Glutamatergic neuron (in vitro differentiated cells): ENCODE measurements around the gene ATP6V0A4. TPM values are rescaled to one million over a fixed set of nuclear protein-coding genes. Genes with fewer than 3 reads are reported as not detected.

ENCODE experiments used
- DNase-seq: peaks from one replicate; pipeline ENCODE4 v3.0.0; 2022
- H3K27ac Mint-ChIP-seq: one replicate; pipeline ENCODE4 v1.8.0; 2020; ENCODE audit warnings: mild to moderate bottlenecking, mixed read lengths, inconsistent platforms; ENCODE audit not compliant: unreplicated experiment
- H3K27me3 Mint-ChIP-seq: one replicate; pipeline ENCODE4 v1.8.0; 2020; ENCODE audit warnings: mild to moderate bottlenecking, moderate library complexity, mixed read lengths, inconsistent platforms; ENCODE audit not compliant: unreplicated experiment
- H3K36me3 Mint-ChIP-seq: one replicate; pipeline ENCODE4 v1.8.0; 2020; ENCODE audit warnings: mild to moderate bottlenecking, mixed read lengths, inconsistent platforms; ENCODE audit not compliant: unreplicated experiment
- H3K4me1 Mint-ChIP-seq: one replicate; pipeline ENCODE4 v1.8.0; 2020; ENCODE audit warnings: mild to moderate bottlenecking, low read depth, mixed read lengths, inconsistent platforms; ENCODE audit not compliant: unreplicated experiment
- H3K4me3 Mint-ChIP-seq: one replicate; pipeline ENCODE4 v1.8.0; 2020; ENCODE audit warnings: mild to moderate bottlenecking, mixed read lengths, inconsistent platforms; ENCODE audit not compliant: unreplicated experiment
- H3K9me3 Mint-ChIP-seq: one replicate; pipeline ENCODE4 v1.8.0; 2020; ENCODE audit warnings: mild to moderate bottlenecking, moderate library complexity, mixed read lengths, inconsistent platforms; ENCODE audit not compliant: unreplicated experiment
- total RNA-seq: library from RNA; stranded (reverse); fragmentation: NEBNext Ultra II Directional; extraction: Animal tissue kit (Norgen Biotek cat#: 25700); gene quantifications from one replicate; pipeline ENCODE4 v1.2.1, GENCODE V29; 2021; ENCODE audit not compliant: unreplicated experiment
- TF ChIP-seq, protein P1 (sequence below): fragments of 200-600 bp; sonication (generic); IDR thresholded peaks from one replicate; pipeline ENCODE4 v1.5.0; 2021; ENCODE audit not compliant: partially characterized antibody, unreplicated experiment

Gene ATP6V0A4
- total RNA-seq, 1 donor from 2014 or later = not detected

DNA sequence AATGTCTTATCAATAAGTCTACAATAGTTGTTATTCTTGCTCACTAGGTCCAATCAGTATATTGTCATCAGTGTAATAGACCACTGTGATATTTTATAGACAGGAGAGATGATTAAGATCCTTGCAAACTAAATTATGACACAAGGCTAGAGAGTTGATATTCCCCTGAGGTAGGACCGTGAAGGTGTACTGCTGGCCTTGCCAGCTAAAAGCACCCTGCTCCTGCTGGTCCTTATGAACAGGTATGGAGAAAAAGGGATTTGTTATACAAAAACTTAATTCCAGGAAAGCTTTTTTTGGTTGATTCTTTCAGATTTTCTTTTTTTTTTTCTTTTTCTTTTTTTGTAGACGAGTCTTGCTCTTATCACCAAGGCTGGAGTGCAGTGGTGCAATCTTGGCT lies 17.0 kb downstream of the ATP6V0A4 start:
- no peak for DNase-seq
- Mint-ChIP-seq H3K27me3 (peaks cover 2% of the 10 kb centered on the region), H3K4me3 (no peak overlapping the region), H3K9me3 (no peaks in the 10 kb centered on the region), H3K4me1 (no peaks in the 10 kb centered on the region), H3K36me3 (no peaks in the 10 kb centered on the region), H3K27ac (no peak overlapping the region)
- TF ChIP-seq, protein P1, sequence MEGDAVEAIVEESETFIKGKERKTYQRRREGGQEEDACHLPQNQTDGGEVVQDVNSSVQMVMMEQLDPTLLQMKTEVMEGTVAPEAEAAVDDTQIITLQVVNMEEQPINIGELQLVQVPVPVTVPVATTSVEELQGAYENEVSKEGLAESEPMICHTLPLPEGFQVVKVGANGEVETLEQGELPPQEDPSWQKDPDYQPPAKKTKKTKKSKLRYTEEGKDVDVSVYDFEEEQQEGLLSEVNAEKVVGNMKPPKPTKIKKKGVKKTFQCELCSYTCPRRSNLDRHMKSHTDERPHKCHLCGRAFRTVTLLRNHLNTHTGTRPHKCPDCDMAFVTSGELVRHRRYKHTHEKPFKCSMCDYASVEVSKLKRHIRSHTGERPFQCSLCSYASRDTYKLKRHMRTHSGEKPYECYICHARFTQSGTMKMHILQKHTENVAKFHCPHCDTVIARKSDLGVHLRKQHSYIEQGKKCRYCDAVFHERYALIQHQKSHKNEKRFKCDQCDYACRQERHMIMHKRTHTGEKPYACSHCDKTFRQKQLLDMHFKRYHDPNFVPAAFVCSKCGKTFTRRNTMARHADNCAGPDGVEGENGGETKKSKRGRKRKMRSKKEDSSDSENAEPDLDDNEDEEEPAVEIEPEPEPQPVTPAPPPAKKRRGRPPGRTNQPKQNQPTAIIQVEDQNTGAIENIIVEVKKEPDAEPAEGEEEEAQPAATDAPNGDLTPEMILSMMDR = no peak

DNA sequence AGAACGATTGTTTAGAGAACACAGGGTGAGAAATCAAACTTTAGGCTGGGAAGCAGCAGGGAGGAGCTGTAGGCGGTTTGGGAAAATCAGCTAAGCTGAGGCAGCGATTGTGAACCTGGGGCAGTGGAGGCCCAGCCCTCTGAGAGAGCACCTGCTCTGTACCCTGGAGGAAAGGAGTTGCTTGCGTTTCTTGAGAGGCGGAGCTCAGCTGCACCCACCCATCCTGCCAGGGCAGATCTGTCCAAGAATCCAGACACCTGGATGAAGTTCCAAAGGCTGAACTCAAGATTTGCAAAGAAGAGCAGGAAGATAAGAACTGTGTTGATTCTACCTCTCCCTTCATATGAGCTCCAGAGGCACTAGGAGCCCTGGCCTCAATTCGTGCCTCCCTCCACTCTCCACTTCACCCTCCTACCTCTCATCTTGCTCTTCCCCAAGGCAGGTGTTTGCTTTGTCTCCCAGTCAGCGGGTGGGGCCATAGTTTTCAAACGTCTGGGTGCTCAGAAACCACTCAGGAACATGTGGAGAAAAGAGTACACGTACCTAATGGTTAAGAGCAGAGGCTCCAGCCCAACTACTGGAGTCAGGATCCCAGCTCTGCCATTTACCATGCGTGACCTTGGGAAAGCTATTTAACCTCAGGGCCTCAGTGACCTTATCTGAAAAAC lies 21.7 kb downstream of the ATP6V0A4 start:
- Mint-ChIP-seq H3K36me3 (no peaks in the 10 kb centered on the region), H3K9me3 (no peaks in the 10 kb centered on the region), H3K4me1 (no peaks in the 10 kb centered on the region), H3K27ac (no peak overlapping the region), H3K27me3 (peaks cover 3% of the 10 kb centered on the region), H3K4me3 (no peak overlapping the region)
- DNase-seq = no peak
- TF ChIP-seq, protein P1 = no peak

DNA sequence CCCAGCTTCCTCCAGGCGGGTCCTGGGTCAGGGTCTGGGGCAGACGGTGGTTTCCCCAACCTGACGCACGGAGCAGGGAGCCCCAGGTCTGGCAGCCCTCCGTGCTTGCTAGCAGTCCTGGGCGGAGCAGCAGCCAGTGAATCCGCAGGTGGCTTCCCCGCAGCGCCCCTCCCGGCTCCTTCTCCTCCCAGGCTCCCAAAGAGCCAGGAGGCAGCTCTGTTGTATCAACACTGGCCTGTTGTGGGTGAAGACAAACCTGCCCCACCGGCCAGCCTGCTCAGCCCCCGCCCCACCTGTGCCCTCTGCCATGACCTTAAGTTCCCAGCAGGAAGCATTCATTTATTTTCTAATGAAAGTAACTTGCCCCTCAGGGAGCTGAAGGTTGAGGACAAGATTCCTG lies 24.2 kb downstream of the ATP6V0A4 start:
- Mint-ChIP-seq H3K36me3 (no peaks in the 10 kb centered on the region), H3K9me3 (peaks cover 2% of the 10 kb centered on the region), H3K27me3 (peaks cover 3% of the 10 kb centered on the region), H3K27ac (no peak overlapping the region), H3K4me1 (no peaks in the 10 kb centered on the region), H3K4me3 (no peak overlapping the region)
- DNase-seq = no peak
- TF ChIP-seq, protein P1 = no peak

DNA sequence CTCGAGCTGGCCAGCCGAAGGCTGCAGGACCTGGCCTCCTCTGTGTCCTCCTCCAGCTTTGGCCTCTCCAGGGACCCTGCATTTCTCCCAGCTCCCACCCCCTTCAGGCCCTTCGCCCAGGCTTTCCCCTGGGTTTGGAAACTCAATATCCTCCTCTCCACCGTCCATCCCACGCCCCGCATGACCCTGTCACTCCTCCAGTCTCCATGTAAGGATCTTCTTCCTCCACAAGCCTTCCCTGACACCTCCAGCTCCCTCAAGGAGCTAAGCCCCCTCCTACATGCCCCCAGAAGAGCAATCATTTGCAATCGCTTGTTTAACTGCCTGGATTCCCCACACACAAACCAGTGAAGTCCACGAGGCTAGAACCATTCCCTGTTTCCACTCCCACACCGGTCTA lies 24.8 kb downstream of the ATP6V0A4 start:
- Mint-ChIP-seq H3K9me3 (peaks cover 2% of the 10 kb centered on the region), H3K4me3 (no peak overlapping the region), H3K4me1 (no peaks in the 10 kb centered on the region), H3K36me3 (no peaks in the 10 kb centered on the region), H3K27me3 (peaks cover 3% of the 10 kb centered on the region), H3K27ac (no peak overlapping the region)
- no peak for DNase-seq
- TF ChIP-seq, protein P1 = no peak

DNA sequence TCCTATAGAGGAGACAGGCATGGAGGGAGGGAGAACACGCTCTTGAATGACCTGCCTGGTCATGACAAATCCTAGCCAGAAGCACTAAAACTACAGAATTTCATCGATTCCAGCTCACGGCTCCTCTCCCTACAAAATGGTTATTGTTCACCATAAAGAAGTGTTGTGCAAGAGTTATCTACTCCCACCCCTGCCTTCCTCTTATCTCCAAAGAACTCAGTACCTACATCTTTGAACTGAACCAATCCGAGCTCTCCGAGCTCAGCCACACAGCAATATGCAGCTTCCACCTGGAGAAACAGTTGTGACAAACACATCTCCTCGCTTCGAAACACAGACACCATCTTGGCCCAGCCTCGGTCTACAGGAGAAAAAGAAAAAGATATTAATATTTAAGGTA lies 27.1 kb downstream of the ATP6V0A4 start:
- no peak overlapping the region for H3K4me3 Mint-ChIP-seq
- peaks cover 2% of the 10 kb centered on the region for H3K9me3 Mint-ChIP-seq
- H3K27me3 Mint-ChIP-seq = peaks cover 3% of the 10 kb centered on the region
- TF ChIP-seq, protein P1 = no peak
- no peaks in the 10 kb centered on the region for H3K4me1 Mint-ChIP-seq
- no peaks in the 10 kb centered on the region for H3K36me3 Mint-ChIP-seq
- no peak for DNase-seq
- H3K27ac Mint-ChIP-seq = no peak overlapping the region
